GM23248 (cell line): Measurements from ENCODE around the gene SYNE2.

Source experiments
- EZH2 ChIP-seq: fragments of 200-600 bp; sonication (generic); IDR thresholded peaks from 2 replicates; pipeline ENCODE4 v1.6.1; 2018; ENCODE audit warnings: antibody characterized with exemption, mild to moderate bottlenecking; ENCODE audit not compliant: insufficient read depth, poor library complexity, severe bottlenecking
- EZH2phosphoT487 ChIP-seq: fragments of 200-600 bp; sonication (generic); IDR thresholded peaks from 2 replicates; pipeline ENCODE4 v1.6.1; 2018; ENCODE audit warnings: antibody characterized with exemption, moderate library complexity, mild to moderate bottlenecking, low read depth; ENCODE audit not compliant: insufficient read depth

DNA sequence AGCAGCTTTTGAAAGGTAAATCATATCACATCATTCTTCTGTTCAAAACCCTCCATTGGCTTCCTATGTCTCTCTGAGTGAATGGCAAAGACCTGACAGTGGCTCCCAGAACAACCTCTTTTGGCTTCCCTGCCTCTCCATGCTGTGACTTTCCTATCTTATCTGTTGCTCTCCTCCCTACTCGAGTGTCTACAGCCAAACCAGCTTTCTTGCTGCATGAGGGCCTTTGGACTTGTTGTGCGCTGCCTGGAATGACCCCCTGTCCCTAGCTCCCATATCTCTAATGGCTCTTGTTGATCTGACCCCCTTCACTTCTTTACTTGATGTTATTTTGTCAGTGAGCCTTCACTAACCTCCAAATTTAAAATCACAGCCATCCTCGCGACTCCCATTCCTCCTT is 2.5 kb downstream of the SYNE2 start:
- no peak for TF ChIP-seq EZH2
- TF ChIP-seq EZH2phosphoT487, result no peak
